H9 (cell line): Measurements from ENCODE around the gene CEP350. TPM values are rescaled to one million over a fixed set of nuclear protein-coding genes. Genes with fewer than 3 reads are reported as not detected.

Source experiments
- DNase-seq: peaks from one replicate; pipeline ENCODE4 v3.0.0-alpha.2; 2017
- H2AFZ ChIP-seq: one replicate; pipeline ENCODE4 v1.6.1; 2013; ENCODE audit warnings: mild to moderate bottlenecking, low read length, control low read depth, moderate library complexity
- H2AK5ac ChIP-seq: 2 replicates; pipeline ENCODE4 v1.6.1; 2013; ENCODE audit warnings: low read length, control low read depth, mixed read lengths; ENCODE audit not compliant: insufficient read length
- H2BK120ac ChIP-seq: one replicate; pipeline ENCODE4 v1.6.1; 2013; ENCODE audit warnings: low read depth, mild to moderate bottlenecking, low read length, control low read depth, inconsistent platforms; ENCODE audit not compliant: poor library complexity, severe bottlenecking
- H2BK12ac ChIP-seq: 2 replicates; pipeline ENCODE4 v1.6.1; 2013; ENCODE audit warnings: low read length, control low read depth, mixed read lengths, low read depth; ENCODE audit not compliant: insufficient read length
- H2BK15ac ChIP-seq: 2 replicates; pipeline ENCODE4 v1.6.1; 2013; ENCODE audit warnings: low read depth, low read length, control low read depth
- H2BK20ac ChIP-seq: one replicate; pipeline ENCODE4 v1.6.1; 2013; ENCODE audit warnings: low read depth, mild to moderate bottlenecking, low read length, control low read depth, inconsistent platforms; ENCODE audit not compliant: poor library complexity, severe bottlenecking
- H2BK5ac ChIP-seq: 2 replicates; pipeline ENCODE4 v1.6.1; 2013; ENCODE audit warnings: low read length, control low read depth, mixed read lengths; ENCODE audit not compliant: insufficient read length
- H3K14ac ChIP-seq: 2 replicates; pipeline ENCODE4 v1.6.1; 2013; ENCODE audit warnings: low read length, control low read depth; ENCODE audit not compliant: insufficient read depth
- H3K18ac ChIP-seq: 2 replicates; pipeline ENCODE4 v1.6.1; 2013; ENCODE audit warnings: low read depth, mild to moderate bottlenecking, mixed read lengths, low read length, control low read depth; ENCODE audit not compliant: insufficient read length
- H3K23ac ChIP-seq: 2 replicates; pipeline ENCODE4 v1.6.1; 2013; ENCODE audit warnings: low read length, control low read depth, mixed read lengths, low read depth; ENCODE audit not compliant: insufficient read length
- H3K23me2 ChIP-seq: 2 replicates; pipeline ENCODE4 v1.6.1; 2013; ENCODE audit warnings: low read depth, mild to moderate bottlenecking, mixed read lengths, low read length, control low read depth; ENCODE audit not compliant: insufficient read length, poor library complexity, severe bottlenecking
- H3K27ac ChIP-seq: 2 replicates; pipeline ENCODE4 v1.5.1; 2013; ENCODE audit warnings: low read length, control low read depth, mixed read lengths, low read depth; ENCODE audit not compliant: insufficient read length
- H3K27me3 ChIP-seq: 2 replicates; pipeline ENCODE4 v1.6.1; 2013; ENCODE audit warnings: low read length, control low read depth, inconsistent platforms; ENCODE audit not compliant: insufficient read depth
- H3K4ac ChIP-seq: 2 replicates; pipeline ENCODE4 v1.6.1; 2013; ENCODE audit warnings: low read depth, mild to moderate bottlenecking, control low read depth, inconsistent platforms, low read length, moderate library complexity
- H3K4me1 ChIP-seq: 2 replicates; pipeline ENCODE4 v1.6.1; 2013; ENCODE audit warnings: low read length, control low read depth, inconsistent platforms; ENCODE audit not compliant: insufficient read depth
- H3K4me2 ChIP-seq: 2 replicates; pipeline ENCODE4 v1.6.1; 2013; ENCODE audit warnings: low read length, control low read depth, mixed read lengths; ENCODE audit not compliant: insufficient read length, insufficient read depth
- H3K56ac ChIP-seq: 2 replicates; pipeline ENCODE4 v1.6.1; 2013; ENCODE audit warnings: low read depth, mild to moderate bottlenecking, mixed read lengths, low read length, control low read depth; ENCODE audit not compliant: insufficient read length
- H3K79me1 ChIP-seq: 2 replicates; pipeline ENCODE4 v1.6.1; 2013; ENCODE audit warnings: low read depth, mild to moderate bottlenecking, moderate library complexity, low read length, control low read depth, inconsistent platforms; ENCODE audit not compliant: insufficient read depth, poor library complexity, severe bottlenecking
- H3K79me2 ChIP-seq: 2 replicates; pipeline ENCODE4 v1.6.1; 2013; ENCODE audit warnings: low read length, control low read depth, inconsistent platforms; ENCODE audit not compliant: insufficient read depth
- H3K9ac ChIP-seq: 2 replicates; pipeline ENCODE4 v1.6.1; 2013; ENCODE audit warnings: low read length, control low read depth, mixed read lengths; ENCODE audit not compliant: insufficient read length; ENCODE audit errors: extremely low read depth
- H3K9me3 ChIP-seq: one replicate; pipeline ENCODE4 v1.6.1; 2013; ENCODE audit warnings: low read depth, low read length, inconsistent platforms; ENCODE audit not compliant: control insufficient read depth
- H3T11ph ChIP-seq: one replicate; pipeline ENCODE4 v1.6.1; 2013; ENCODE audit warnings: mild to moderate bottlenecking, low read length, control low read depth, inconsistent platforms
- H4K20me1 ChIP-seq: one replicate; pipeline ENCODE4 v1.6.1; 2013; ENCODE audit not compliant: control insufficient read depth, insufficient read length, insufficient read depth
- H4K5ac ChIP-seq: 2 replicates; pipeline ENCODE4 v1.6.1; 2013; ENCODE audit warnings: low read depth, mild to moderate bottlenecking, mixed read lengths, low read length, control low read depth; ENCODE audit not compliant: insufficient read length
- H4K8ac ChIP-seq: replicated peaks from 2 replicates; pipeline ENCODE4 v1.6.1; 2013; ENCODE audit warnings: low read length, control low read depth, mixed read lengths, low read depth; ENCODE audit not compliant: insufficient read length
- H4K91ac ChIP-seq: 2 replicates; pipeline ENCODE4 v1.6.1; 2013; ENCODE audit warnings: low read depth, mild to moderate bottlenecking, moderate library complexity, mixed read lengths, low read length, control low read depth; ENCODE audit not compliant: insufficient read length
- H3K27ac Mint-ChIP-seq, 3 experiments: 2 replicates in 2 of 3; 3 replicates in 1 of 3; pipeline ENCODE4 v1.8.0; 2020 to 2021; ENCODE audit warnings: mixed read lengths in 3 of 3, mild to moderate bottlenecking in 1 of 3, moderate library complexity in 1 of 3
- H3K27me3 Mint-ChIP-seq: 2 replicates; pipeline ENCODE4 v1.8.0; 2021; ENCODE audit warnings: low read depth, mild to moderate bottlenecking, moderate library complexity, mixed read lengths
- H3K36me3 Mint-ChIP-seq, 3 experiments: 2 replicates in 2 of 3; 3 replicates in 1 of 3; pipeline ENCODE4 v1.8.0; 2020 to 2021; ENCODE audit warnings: low read depth in 3 of 3, mixed read lengths in 3 of 3; ENCODE audit not compliant: insufficient read depth in 1 of 3
- H3K4me1 Mint-ChIP-seq, 2 experiments: 2 replicates each; pipeline ENCODE4 v1.8.0; 2020; ENCODE audit warnings: mixed read lengths in 2 of 2
- H3K4me3 Mint-ChIP-seq, 2 experiments: 2 replicates in 1 of 2; 3 replicates in 1 of 2; pipeline ENCODE4 v1.8.0; 2020 to 2021; ENCODE audit warnings: mild to moderate bottlenecking in 2 of 2, mixed read lengths in 2 of 2, moderate library complexity in 1 of 2
- H3K9me3 Mint-ChIP-seq, 2 experiments: 2 replicates in 1 of 2; 3 replicates in 1 of 2; pipeline ENCODE4 v1.8.0; 2020; ENCODE audit warnings: mild to moderate bottlenecking in 2 of 2, mixed read lengths in 2 of 2, moderate library complexity in 1 of 2
- CTCF ChIP-seq: fragments of 200-600 bp; sonication (generic); conservative IDR thresholded peaks from 3 replicates; pipeline ENCODE4 v1.8.0; 2021; ENCODE audit warnings: antibody characterized with exemption, mild to moderate bottlenecking
- WGBS: extraction: QIAGEN DNeasy Blood & Tissue Kit; methylation state at CpG from one replicate; pipeline ENCODE4 v1.1.7; 2013; ENCODE audit warnings: missing lambda C conversion rate, low lambda C conversion rate, mixed read lengths; ENCODE audit not compliant: insufficient read length; ENCODE audit errors: extremely low coverage; 5-methylcytosine and 5-hydroxymethylcytosine counted together
- total RNA-seq: library from RNA; stranded (reverse); gene quantifications from 2 replicates; pipeline ENCODE4 v1.2.1, GENCODE V29; 2021

CEP350 gene
- total RNA-seq, 1 experiment from 2014 or later, result 39.2 TPM

GRCh38 chr1:180084867-180085266 is 130.3 kb downstream of the CEP350 start:
- H2AFZ ChIP-seq, result no peak overlapping the region
- TF ChIP-seq CTCF, result no peak
- no peak overlapping the region for H2BK5ac ChIP-seq
- H2AK5ac ChIP-seq, result no peak overlapping the region
- H2BK12ac ChIP-seq, result no peak overlapping the region
- no peaks in the 10 kb centered on the region for H3K79me2 ChIP-seq
- H2BK15ac ChIP-seq, result no peak overlapping the region
- no peak overlapping the region for H3K9ac ChIP-seq
- H3K56ac ChIP-seq, result no peak overlapping the region
- H3K9me3 ChIP-seq, result no peaks in the 10 kb centered on the region
- no CpG with 5 or more reads among the region's 1 CpG for WGBS
- no peak overlapping the region for H2BK20ac ChIP-seq
- no peak overlapping the region for H3K4me3 Mint-ChIP-seq
- H3K27ac Mint-ChIP-seq, result no peak overlapping the region
- no peaks in the 10 kb centered on the region for H4K20me1 ChIP-seq
- no peaks in the 10 kb centered on the region for H3K27me3 Mint-ChIP-seq
- H3T11ph ChIP-seq, result no peak overlapping the region
- H3K18ac ChIP-seq, result no peak overlapping the region
- no peaks in the 10 kb centered on the region for H3K9me3 Mint-ChIP-seq
- H4K91ac ChIP-seq, result no peak overlapping the region
- H3K4me1 Mint-ChIP-seq, result no peaks in the 10 kb centered on the region
- no peak overlapping the region for H2BK120ac ChIP-seq
- no peak overlapping the region for H3K4ac ChIP-seq
- H3K14ac ChIP-seq, result no peak overlapping the region
- H4K5ac ChIP-seq, result no peak overlapping the region
- H3K27me3 ChIP-seq, result no peaks in the 10 kb centered on the region
- no peak overlapping the region for H3K27ac ChIP-seq
- no peaks in the 10 kb centered on the region for H3K79me1 ChIP-seq
- peaks cover 6 to 25% (median 18%) of the 10 kb centered on the region in 3 experiments; a peak in 5 of 7 replicates for H3K36me3 Mint-ChIP-seq
- no peak overlapping the region for H3K23ac ChIP-seq
- H3K4me2 ChIP-seq, result no peak overlapping the region
- no peaks in the 10 kb centered on the region for H3K23me2 ChIP-seq
- H4K8ac ChIP-seq, result no peak overlapping the region
- no peak for DNase-seq
- H3K4me1 ChIP-seq, result no peaks in the 10 kb centered on the region
